Measurements from ENCODE around the gene AOPEP. TPM values are rescaled to one million over a fixed set of nuclear protein-coding genes. Genes with fewer than 3 reads are reported as not detected.

Gene AOPEP
- total and polyA plus RNA-seq, 2 donors = 9.6 to 36.5 TPM

GRCh38 chr9:95104581-95104960 is 378.1 kb downstream of the AOPEP start:
- peaks cover 4 to 27% of the 10 kb centered on the region in 2 donors for H3K36me3 ChIP-seq (ENCODE audit: control insufficient read depth in 2 of 2, insufficient read depth in 2 of 2, low read length in 1 of 2)
- WGBS = 96% methylated on average over 8 of the region's 8 CpGs

GRCh38 chr9:95104980-95105379 is 378.5 kb downstream of the AOPEP start:
- Histone ChIP-seq H3K27ac (ENCODE audit: low read depth in 1 of 2, low read length in 1 of 2) (peak overlapping the region in 1 of 2 donors; percentile 15), H3K36me3 (ENCODE audit: control insufficient read depth in 2 of 2, insufficient read depth in 2 of 2, low read length in 1 of 2) (peaks cover under 1 to 27% of the 10 kb centered on the region in 2 donors), H3K9me3 (ENCODE audit: control insufficient read depth in 2 of 2, insufficient read depth in 1 of 2, low read length in 1 of 2) (no peaks in the 10 kb centered on the region), H3K4me3 (ENCODE audit: low read length in 2 of 2) (no peak overlapping the region), H3K27me3 (ENCODE audit: control insufficient read depth in 2 of 2, insufficient read depth in 1 of 2, low read length in 1 of 2) (no peaks in the 10 kb centered on the region), H3K4me1 (ENCODE audit: control insufficient read depth in 2 of 2, insufficient read depth in 2 of 2, low read length in 2 of 2) (no peaks in the 10 kb centered on the region)
- 97% methylated on average over 12 of the region's 12 CpGs for WGBS
- no peak for DNase-seq (ENCODE audit: low read depth in 6 of 9, low spot score in 9 of 9)

More at GRCh38 chr9:95104581-95104960, 378.1 kb downstream of the AOPEP start:
- H3K9me3 ChIP-seq (ENCODE audit: control insufficient read depth in 2 of 2, insufficient read depth in 1 of 2, low read length in 1 of 2) = no peaks in the 10 kb centered on the region
- DNase-seq (ENCODE audit: low read depth in 6 of 9, low spot score in 9 of 9) = no peak
- no peak overlapping the region for H3K4me3 ChIP-seq (ENCODE audit: low read length in 2 of 2)
- no peaks in the 10 kb centered on the region for H3K4me1 ChIP-seq (ENCODE audit: control insufficient read depth in 2 of 2, insufficient read depth in 2 of 2, low read length in 2 of 2)
- H3K27me3 ChIP-seq (ENCODE audit: control insufficient read depth in 2 of 2, insufficient read depth in 1 of 2, low read length in 1 of 2) = no peaks in the 10 kb centered on the region
- peak overlapping the region in 1 of 2 donors; percentile 19 for H3K27ac ChIP-seq (ENCODE audit: low read depth in 1 of 2, low read length in 1 of 2)

GRCh38 chr9:95105519-95106287 is 379.2 kb downstream of the AOPEP start:
- no peak for DNase-seq (ENCODE audit: low read depth in 6 of 9, low spot score in 9 of 9)
- Histone ChIP-seq H3K36me3 (ENCODE audit: control insufficient read depth in 2 of 2, insufficient read depth in 2 of 2, low read length in 1 of 2) (peaks cover 0 to 25% of the 10 kb centered on the region in 2 donors), H3K27me3 (ENCODE audit: control insufficient read depth in 2 of 2, insufficient read depth in 1 of 2, low read length in 1 of 2) (no peaks in the 10 kb centered on the region), H3K27ac (ENCODE audit: low read depth in 1 of 2, low read length in 1 of 2) (peak overlapping the region in 1 of 2 donors; percentile 15), H3K4me1 (ENCODE audit: control insufficient read depth in 2 of 2, insufficient read depth in 2 of 2, low read length in 2 of 2) (no peaks in the 10 kb centered on the region), H3K9me3 (ENCODE audit: control insufficient read depth in 2 of 2, insufficient read depth in 1 of 2, low read length in 1 of 2) (no peaks in the 10 kb centered on the region), H3K4me3 (ENCODE audit: low read length in 2 of 2) (no peak overlapping the region)
- 96% methylated on average over 13 of the region's 13 CpGs for WGBS

- no peak overlapping the region for H3K27ac ChIP-seq (ENCODE audit: low read depth in 1 of 2, low read length in 1 of 2)
- no peaks in the 10 kb centered on the region for H3K9me3 ChIP-seq (ENCODE audit: control insufficient read depth in 2 of 2, insufficient read depth in 1 of 2, low read length in 1 of 2)
- DNase-seq (ENCODE audit: low read depth in 6 of 9, low spot score in 9 of 9) = no peak
- H3K27me3 ChIP-seq (ENCODE audit: control insufficient read depth in 2 of 2, insufficient read depth in 1 of 2, low read length in 1 of 2) = no peaks in the 10 kb centered on the region
- peaks cover 0 to 29% of the 10 kb centered on the region in 2 donors for H3K36me3 ChIP-seq (ENCODE audit: control insufficient read depth in 2 of 2, insufficient read depth in 2 of 2, low read length in 1 of 2)
- H3K4me3 ChIP-seq (ENCODE audit: low read length in 2 of 2) = no peak overlapping the region
- WGBS = 96% methylated on average over 18 of the region's 18 CpGs
- H3K4me1 ChIP-seq (ENCODE audit: control insufficient read depth in 2 of 2, insufficient read depth in 2 of 2, low read length in 2 of 2) = no peaks in the 10 kb centered on the region
Measured at GRCh38 chr9:95107001-95107749, 380.7 kb downstream of the AOPEP start.

- Histone ChIP-seq H3K4me3 (ENCODE audit: low read length in 2 of 2) (no peak overlapping the region), H3K36me3 (ENCODE audit: control insufficient read depth in 2 of 2, insufficient read depth in 2 of 2, low read length in 1 of 2) (peaks cover 2 to 31% of the 10 kb centered on the region in 2 donors), H3K9me3 (ENCODE audit: control insufficient read depth in 2 of 2, insufficient read depth in 1 of 2, low read length in 1 of 2) (no peaks in the 10 kb centered on the region), H3K27me3 (ENCODE audit: control insufficient read depth in 2 of 2, insufficient read depth in 1 of 2, low read length in 1 of 2) (no peaks in the 10 kb centered on the region), H3K4me1 (ENCODE audit: control insufficient read depth in 2 of 2, insufficient read depth in 2 of 2, low read length in 2 of 2) (no peaks in the 10 kb centered on the region), H3K27ac (ENCODE audit: low read depth in 1 of 2, low read length in 1 of 2) (no peak overlapping the region)
- no peak for DNase-seq (ENCODE audit: low read depth in 6 of 9, low spot score in 9 of 9)
- 98% methylated on average over 14 of the region's 14 CpGs for WGBS
Measured at GRCh38 chr9:95107976-95108375, 381.5 kb downstream of the AOPEP start.

- H3K27me3 ChIP-seq (ENCODE audit: control insufficient read depth in 2 of 2, insufficient read depth in 1 of 2, low read length in 1 of 2) = no peaks in the 10 kb centered on the region
- 99% methylated on average over 5 of the region's 5 CpGs for WGBS
- H3K9me3 ChIP-seq (ENCODE audit: control insufficient read depth in 2 of 2, insufficient read depth in 1 of 2, low read length in 1 of 2) = no peaks in the 10 kb centered on the region
- no peak for DNase-seq (ENCODE audit: low read depth in 6 of 9, low spot score in 9 of 9)
- no peaks in the 10 kb centered on the region for H3K4me1 ChIP-seq (ENCODE audit: control insufficient read depth in 2 of 2, insufficient read depth in 2 of 2, low read length in 2 of 2)
- H3K4me3 ChIP-seq (ENCODE audit: low read length in 2 of 2) = no peak overlapping the region
- H3K27ac ChIP-seq (ENCODE audit: low read depth in 1 of 2, low read length in 1 of 2) = no peak overlapping the region
- H3K36me3 ChIP-seq (ENCODE audit: control insufficient read depth in 2 of 2, insufficient read depth in 2 of 2, low read length in 1 of 2) = peaks cover 2 to 31% of the 10 kb centered on the region in 2 donors
Measured at GRCh38 chr9:95108777-95109176, 382.3 kb downstream of the AOPEP start.

GRCh38 chr9:95109456-95109855 is 383.0 kb downstream of the AOPEP start:
- no peak for DNase-seq (ENCODE audit: low read depth in 6 of 9, low spot score in 9 of 9)
- H3K4me1 ChIP-seq (ENCODE audit: control insufficient read depth in 2 of 2, insufficient read depth in 2 of 2, low read length in 2 of 2) = no peaks in the 10 kb centered on the region

GRCh38 chr9:95110921-95111525 is 384.5 kb downstream of the AOPEP start:
- peaks cover 2 to 30% of the 10 kb centered on the region in 2 donors for H3K36me3 ChIP-seq (ENCODE audit: control insufficient read depth in 2 of 2, insufficient read depth in 2 of 2, low read length in 1 of 2)
- no peak overlapping the region for H3K27ac ChIP-seq (ENCODE audit: low read depth in 1 of 2, low read length in 1 of 2)
- H3K9me3 ChIP-seq (ENCODE audit: control insufficient read depth in 2 of 2, insufficient read depth in 1 of 2, low read length in 1 of 2) = no peaks in the 10 kb centered on the region
- no peak overlapping the region for H3K4me3 ChIP-seq (ENCODE audit: low read length in 2 of 2)
- H3K27me3 ChIP-seq (ENCODE audit: control insufficient read depth in 2 of 2, insufficient read depth in 1 of 2, low read length in 1 of 2) = no peaks in the 10 kb centered on the region
- no peak for DNase-seq (ENCODE audit: low read depth in 6 of 9, low spot score in 9 of 9)
- no peaks in the 10 kb centered on the region for H3K4me1 ChIP-seq (ENCODE audit: control insufficient read depth in 2 of 2, insufficient read depth in 2 of 2, low read length in 2 of 2)
- WGBS = 96% methylated on average over 14 of the region's 14 CpGs

More at GRCh38 chr9:95109456-95109855, 383.0 kb downstream of the AOPEP start:
- H3K36me3 ChIP-seq (ENCODE audit: control insufficient read depth in 2 of 2, insufficient read depth in 2 of 2, low read length in 1 of 2) = peaks cover 2 to 36% of the 10 kb centered on the region in 2 donors
- no peaks in the 10 kb centered on the region for H3K9me3 ChIP-seq (ENCODE audit: control insufficient read depth in 2 of 2, insufficient read depth in 1 of 2, low read length in 1 of 2)
- H3K27ac ChIP-seq (ENCODE audit: low read depth in 1 of 2, low read length in 1 of 2) = no peak overlapping the region
- no peak overlapping the region for H3K4me3 ChIP-seq (ENCODE audit: low read length in 2 of 2)
- no peaks in the 10 kb centered on the region for H3K27me3 ChIP-seq (ENCODE audit: control insufficient read depth in 2 of 2, insufficient read depth in 1 of 2, low read length in 1 of 2)
- 97% methylated on average over 8 of the region's 8 CpGs for WGBS

GRCh38 chr9:95111716-95112115 is 385.2 kb downstream of the AOPEP start:
- Histone ChIP-seq H3K27ac (ENCODE audit: low read depth in 1 of 2, low read length in 1 of 2) (no peak overlapping the region), H3K36me3 (ENCODE audit: control insufficient read depth in 2 of 2, insufficient read depth in 2 of 2, low read length in 1 of 2) (peaks cover 2 to 26% of the 10 kb centered on the region in 2 donors), H3K4me3 (ENCODE audit: low read length in 2 of 2) (no peak overlapping the region), H3K4me1 (ENCODE audit: control insufficient read depth in 2 of 2, insufficient read depth in 2 of 2, low read length in 2 of 2) (no peaks in the 10 kb centered on the region), H3K9me3 (ENCODE audit: control insufficient read depth in 2 of 2, insufficient read depth in 1 of 2, low read length in 1 of 2) (no peaks in the 10 kb centered on the region), H3K27me3 (ENCODE audit: control insufficient read depth in 2 of 2, insufficient read depth in 1 of 2, low read length in 1 of 2) (no peaks in the 10 kb centered on the region)
- DNase-seq (ENCODE audit: low read depth in 6 of 9, low spot score in 9 of 9) = no peak
- WGBS = 97% methylated on average over 11 of the region's 11 CpGs
